KMS-11 (cell line): ENCODE results near the gene OPN4.

Experiments
- H2AFZ ChIP-seq: fragments of 200-600 bp; sonication (generic); 2 replicates; pipeline ENCODE4 v1.6.1; 2016; ENCODE audit warnings: antibody characterized with exemption, mixed run types, low read depth
- H3K27ac ChIP-seq: fragments of 200-600 bp; sonication (generic); 2 replicates; pipeline ENCODE4 v1.6.1; 2016; ENCODE audit warnings: mild to moderate bottlenecking, mixed run types
- H3K27me3 ChIP-seq: fragments of 200-600 bp; sonication (generic); 2 replicates; pipeline ENCODE4 v1.6.1; 2017; ENCODE audit warnings: mild to moderate bottlenecking, low read depth, mixed run types, moderate library complexity; ENCODE audit not compliant: insufficient read depth
- H3K36me3 ChIP-seq: fragments of 200-600 bp; sonication (generic); 2 replicates; pipeline ENCODE4 v1.6.1; 2017; ENCODE audit warnings: mild to moderate bottlenecking, mixed run types; ENCODE audit not compliant: insufficient read depth
- H3K4me1 ChIP-seq: fragments of 200-600 bp; sonication (generic); 2 replicates; pipeline ENCODE4 v1.6.1; 2016; ENCODE audit warnings: mild to moderate bottlenecking, low read depth, mixed run types; ENCODE audit not compliant: poor library complexity, severe bottlenecking
- H3K4me2 ChIP-seq: fragments of 200-600 bp; sonication (generic); 2 replicates; pipeline ENCODE4 v1.7.0; 2016; ENCODE audit warnings: mild to moderate bottlenecking, mixed run types
- H3K4me3 ChIP-seq: fragments of 200-600 bp; sonication (generic); IDR thresholded peaks from 2 replicates; pipeline ENCODE4 v1.6.1; 2017; ENCODE audit warnings: low read depth, low read length, mixed read lengths; ENCODE audit not compliant: insufficient read depth
- H3K79me2 ChIP-seq: fragments of 200-600 bp; sonication (generic); 2 replicates; pipeline ENCODE4 v1.6.1; 2016; ENCODE audit warnings: low read depth, mixed run types; ENCODE audit not compliant: insufficient read depth
- H3K9ac ChIP-seq: fragments of 200-600 bp; sonication (generic); 2 replicates; pipeline ENCODE4 v1.6.1; 2016; ENCODE audit warnings: mild to moderate bottlenecking, mixed run types
- H4K20me1 ChIP-seq: fragments of 200-600 bp; sonication (generic); 2 replicates; pipeline ENCODE4 v1.6.1; 2016; ENCODE audit warnings: mild to moderate bottlenecking, mixed run types; ENCODE audit not compliant: insufficient read depth
- TF ChIP-seq, protein P1 (sequence below): fragments of 200-600 bp; sonication (generic); conservative IDR thresholded peaks from 2 replicates; pipeline ENCODE4 v1.6.1; 2017; ENCODE audit warnings: low read depth, mild to moderate bottlenecking, antibody characterized with exemption, low read length, moderate library complexity, mixed read lengths

The OPN4 gene

DNA sequence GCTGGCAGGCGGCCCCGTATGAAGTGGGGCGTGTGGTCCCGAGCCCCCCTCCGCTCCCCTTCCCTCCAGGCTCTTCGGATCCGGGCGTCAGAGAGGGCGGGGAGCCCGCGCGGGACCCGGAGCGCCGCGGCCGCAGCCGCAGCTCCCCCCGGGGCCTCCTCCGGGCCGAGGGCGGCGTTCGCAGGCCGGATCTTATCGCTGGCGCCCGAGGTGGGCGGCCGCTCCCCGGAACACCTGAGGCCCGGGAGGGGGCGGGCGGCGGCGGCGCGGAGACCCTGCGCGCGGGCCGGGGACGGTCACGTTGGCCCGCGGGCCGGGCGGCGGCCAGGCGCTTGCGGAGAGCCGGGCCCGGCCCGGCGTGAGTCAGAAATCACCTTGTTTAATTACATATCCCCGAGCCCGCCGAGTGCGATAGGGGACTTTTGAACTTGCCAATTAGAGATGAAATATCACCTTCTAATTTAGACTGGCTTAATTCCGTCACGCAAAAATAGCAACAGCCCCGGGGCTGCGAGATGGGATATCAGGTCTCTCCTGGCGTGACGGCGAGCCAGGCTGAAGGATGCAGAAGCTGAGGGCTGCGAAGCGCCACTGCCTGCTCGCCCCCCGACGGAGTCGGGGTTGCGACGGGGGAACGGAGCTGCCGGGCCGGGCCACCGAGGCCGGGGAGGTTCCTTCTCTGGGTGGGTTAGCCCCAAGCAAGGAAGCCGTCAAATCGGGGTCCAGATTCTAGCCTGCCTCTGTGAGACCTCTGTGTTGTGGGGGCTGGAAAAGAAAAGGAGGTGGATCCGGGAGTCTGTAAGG lies 57.4 kb downstream of the OPN4 start:
- TF ChIP-seq, protein P1, sequence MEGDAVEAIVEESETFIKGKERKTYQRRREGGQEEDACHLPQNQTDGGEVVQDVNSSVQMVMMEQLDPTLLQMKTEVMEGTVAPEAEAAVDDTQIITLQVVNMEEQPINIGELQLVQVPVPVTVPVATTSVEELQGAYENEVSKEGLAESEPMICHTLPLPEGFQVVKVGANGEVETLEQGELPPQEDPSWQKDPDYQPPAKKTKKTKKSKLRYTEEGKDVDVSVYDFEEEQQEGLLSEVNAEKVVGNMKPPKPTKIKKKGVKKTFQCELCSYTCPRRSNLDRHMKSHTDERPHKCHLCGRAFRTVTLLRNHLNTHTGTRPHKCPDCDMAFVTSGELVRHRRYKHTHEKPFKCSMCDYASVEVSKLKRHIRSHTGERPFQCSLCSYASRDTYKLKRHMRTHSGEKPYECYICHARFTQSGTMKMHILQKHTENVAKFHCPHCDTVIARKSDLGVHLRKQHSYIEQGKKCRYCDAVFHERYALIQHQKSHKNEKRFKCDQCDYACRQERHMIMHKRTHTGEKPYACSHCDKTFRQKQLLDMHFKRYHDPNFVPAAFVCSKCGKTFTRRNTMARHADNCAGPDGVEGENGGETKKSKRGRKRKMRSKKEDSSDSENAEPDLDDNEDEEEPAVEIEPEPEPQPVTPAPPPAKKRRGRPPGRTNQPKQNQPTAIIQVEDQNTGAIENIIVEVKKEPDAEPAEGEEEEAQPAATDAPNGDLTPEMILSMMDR: no peak
- peak overlapping the region; percentile 57 for H3K27ac ChIP-seq
- H3K4me1 ChIP-seq: peaks cover 14% of the 10 kb centered on the region
- H3K36me3 ChIP-seq: no peaks in the 10 kb centered on the region
- H3K9ac ChIP-seq: peak overlapping the region; percentile 71
- H4K20me1 ChIP-seq: no peaks in the 10 kb centered on the region
- peak overlapping the region; percentile 79 for H3K4me2 ChIP-seq
- peak overlapping the region; percentile 100 for H2AFZ ChIP-seq
- H3K79me2 ChIP-seq: no peaks in the 10 kb centered on the region
- H3K4me3 ChIP-seq: no peak overlapping the region
- H3K27me3 ChIP-seq: no peaks in the 10 kb centered on the region

DNA sequence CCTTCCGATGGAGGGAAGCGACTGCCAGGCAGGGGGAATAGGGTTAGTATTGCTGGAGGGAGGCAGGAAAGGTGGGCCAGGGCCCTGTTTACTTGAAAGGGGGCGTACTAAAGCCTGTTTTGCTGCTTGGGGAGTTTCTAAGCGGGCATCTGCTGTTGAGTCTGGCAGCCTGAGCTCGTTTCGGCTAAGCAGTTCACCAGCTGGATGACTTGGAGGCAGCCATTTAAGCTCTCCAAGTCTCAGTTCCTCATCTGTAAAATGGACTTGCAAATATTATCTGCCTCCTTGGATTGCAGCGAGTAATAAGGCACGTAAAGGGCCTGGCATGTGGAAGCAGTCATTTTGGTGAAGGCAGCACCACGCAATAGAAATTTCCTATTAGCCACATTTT lies 58.0 kb downstream of the OPN4 start:
- Histone ChIP-seq H3K4me2 (peak overlapping the region; percentile 79), H3K4me3 (no peak overlapping the region), H3K36me3 (no peaks in the 10 kb centered on the region), H3K9ac (peak overlapping the region; percentile 71; the same call in 1 of the 2 replicates), H4K20me1 (no peaks in the 10 kb centered on the region), H3K27me3 (no peaks in the 10 kb centered on the region), H3K27ac (peak overlapping the region; percentile 53), H2AFZ (peak overlapping the region; percentile 100), H3K4me1 (peaks cover 14% of the 10 kb centered on the region), H3K79me2 (no peaks in the 10 kb centered on the region)
- TF ChIP-seq, protein P1: no peak

DNA sequence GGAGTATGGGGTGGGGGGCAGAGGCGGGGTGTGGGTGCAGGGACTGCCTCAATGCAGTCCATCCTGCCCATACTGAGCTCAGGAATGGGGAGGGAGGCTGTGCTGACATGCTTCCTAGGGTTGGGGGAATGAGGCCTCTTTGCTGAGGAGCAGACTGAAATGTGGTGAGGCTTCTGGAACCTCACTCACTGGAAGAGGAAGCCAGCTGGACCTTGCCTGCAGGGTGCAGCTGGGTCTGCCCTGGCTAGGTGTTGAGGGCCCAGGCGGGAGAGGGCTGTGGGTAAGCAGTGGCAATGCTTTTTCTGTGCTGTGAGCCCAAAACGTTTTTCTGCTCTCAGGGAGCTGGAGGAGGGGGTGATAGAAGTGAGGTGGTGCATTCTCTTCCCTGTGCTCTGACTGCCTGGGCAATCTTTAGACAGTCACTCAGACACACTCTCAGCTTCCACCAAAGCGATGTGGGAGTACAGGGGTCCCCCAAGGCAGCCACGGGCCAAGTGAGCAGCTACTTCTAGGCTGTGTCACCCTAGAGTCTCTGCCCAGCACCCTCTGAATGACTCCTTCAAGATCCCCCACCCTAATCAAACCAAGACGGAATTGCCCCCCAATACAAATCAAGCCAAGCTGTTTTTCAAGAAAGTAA lies 60.9 kb downstream of the OPN4 start:
- Histone ChIP-seq H3K27ac (no peak overlapping the region), H3K4me1 (peaks cover 14% of the 10 kb centered on the region), H3K4me2 (no peak overlapping the region), H3K9ac (no peak overlapping the region), H3K4me3 (no peak overlapping the region), H3K36me3 (no peaks in the 10 kb centered on the region), H2AFZ (no peak overlapping the region), H3K79me2 (no peaks in the 10 kb centered on the region), H4K20me1 (no peaks in the 10 kb centered on the region), H3K27me3 (no peaks in the 10 kb centered on the region)
- TF ChIP-seq, protein P1: no peak

DNA sequence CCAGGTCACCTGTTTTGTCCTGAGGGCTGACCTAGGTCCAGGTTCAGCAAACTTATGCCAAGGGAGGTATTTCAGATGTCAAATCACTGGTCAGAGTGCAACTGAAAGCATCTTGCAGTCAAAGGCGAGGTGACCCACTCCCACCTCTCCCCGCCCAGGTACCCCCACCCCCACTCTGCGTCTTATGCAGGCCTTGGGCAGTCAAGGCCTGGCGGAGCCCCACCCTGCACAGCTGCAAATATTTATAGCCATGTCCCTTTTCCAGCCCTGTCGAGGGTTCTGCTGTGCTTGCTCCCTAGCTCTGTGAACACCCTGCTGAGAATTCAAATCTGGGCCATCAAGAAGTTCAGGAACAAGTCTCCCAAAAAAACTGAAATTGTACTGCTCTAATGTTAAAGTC lies 61.5 kb downstream of the OPN4 start:
- H3K4me2 ChIP-seq: no peak overlapping the region
- TF ChIP-seq, protein P1: no peak
- peaks cover 10% of the 10 kb centered on the region for H3K4me1 ChIP-seq

More for the DNA sequence above, 61.5 kb downstream of the OPN4 start:
- Histone ChIP-seq H3K4me3 (no peak overlapping the region), H3K27me3 (no peaks in the 10 kb centered on the region), H3K36me3 (no peaks in the 10 kb centered on the region), H2AFZ (no peak overlapping the region), H4K20me1 (no peaks in the 10 kb centered on the region), H3K27ac (no peak overlapping the region), H3K79me2 (no peaks in the 10 kb centered on the region), H3K9ac (no peak overlapping the region)
